Epithelial cell of proximal tubule (primary cell): Measurements from ENCODE around the gene LMO7. TPM values are rescaled to one million over a fixed set of nuclear protein-coding genes. Genes with fewer than 3 reads are reported as not detected.

Experiments used
- DNase-seq: peaks from one replicate; pipeline ENCODE4 v3.0.0-alpha.2; 2011; ENCODE audit warnings: low read depth
- H3K4me3 ChIP-seq: 2 replicates; pipeline ENCODE4 v1.5.1; 2011; ENCODE audit warnings: low read depth, mild to moderate bottlenecking, low read length
- CTCF ChIP-seq: conservative IDR thresholded peaks from 2 replicates; pipeline ENCODE4 v1.5.1; 2012; ENCODE audit warnings: low read depth, mild to moderate bottlenecking, low read length
- total RNA-seq: library from RNA; depleted of rRNA; stranded (reverse); fragments of >200 nt; gene quantifications from 2 replicates; pipeline ENCODE4 v1.2.3, GENCODE V29; 2015

LMO7 gene
- total RNA-seq, 1 donor from 2014 or later: 46.9 TPM

GRCh38 chr13:75745387-75745786 lies 109.3 kb downstream of the LMO7 start:
- no peak for TF ChIP-seq CTCF
- H3K4me3 ChIP-seq: no peak overlapping the region
- no peak for DNase-seq

- DNase-seq: no peak
- TF ChIP-seq CTCF: no peak
These were observed 112.7 kb downstream of the LMO7 start for GRCh38 chr13:75748874-75749273.

GRCh38 chr13:75749407-75749806 lies 113.3 kb downstream of the LMO7 start:
- no peak for TF ChIP-seq CTCF
- no peak for DNase-seq
- H3K4me3 ChIP-seq: no peak overlapping the region

More at GRCh38 chr13:75748874-75749273, 112.7 kb downstream of the LMO7 start:
- no peak overlapping the region for H3K4me3 ChIP-seq

GRCh38 chr13:75751350-75751749 lies 115.2 kb downstream of the LMO7 start:
- no peak for DNase-seq
- H3K4me3 ChIP-seq: no peak overlapping the region
- TF ChIP-seq CTCF: no peak

- DNase-seq: no peak
- no peak overlapping the region for H3K4me3 ChIP-seq
- TF ChIP-seq CTCF: no peak
These were observed 116.7 kb downstream of the LMO7 start for GRCh38 chr13:75752826-75753225.

GRCh38 chr13:75754936-75755335 lies 118.8 kb downstream of the LMO7 start:
- no peak for DNase-seq
- H3K4me3 ChIP-seq: no peak overlapping the region
- TF ChIP-seq CTCF: no peak

- no peak for TF ChIP-seq CTCF
- no peak overlapping the region for H3K4me3 ChIP-seq
- no peak for DNase-seq
These were observed 121.2 kb downstream of the LMO7 start for GRCh38 chr13:75757336-75757735.
